ENCODE results near the gene GNG2. TPM values are rescaled to one million over a fixed set of nuclear protein-coding genes. Genes with fewer than 3 reads are reported as not detected.
A peak's percentile ranks its signal among the peaks of the same experiment; 100 is the strongest.

The GNG2 gene
- total and polyA plus RNA-seq, 2 experiments from 2014 or later = 9.9 to 14.8 TPM

- no peak for TF ChIP-seq CTCF (conservative IDR thresholded peaks at IDR 0.05; ENCODE audit: low read depth in 2 of 2)
- no peak for TF ChIP-seq STAT1 (IDR thresholded peaks at IDR 0.05; ENCODE audit: unreplicated experiment)
- TF ChIP-seq ETS1 (IDR thresholded peaks at IDR 0.05) = no peak
- no peak for TF ChIP-seq POLR2AphosphoS5 (IDR thresholded peaks at IDR 0.05; ENCODE audit: low read depth)
- no peak for TF ChIP-seq REST (IDR thresholded peaks at IDR 0.05; ENCODE audit: unreplicated experiment)
- TF ChIP-seq ZNF114 (CRISPR knock-in tag; IDR thresholded peaks at IDR 0.05) = no peak
Measured at GRCh38 chr14:52000696-52001095, 140.3 kb downstream of the GNG2 start (continued).

GRCh38 chr14:52002542-52002941, 142.1 kb downstream of the GNG2 start:
- no peaks in the 10 kb centered on the region for H3K27me3 ChIP-seq (ENCODE audit: insufficient read depth)
- peaks cover 60% of the 10 kb centered on the region for H3K36me3 ChIP-seq (ENCODE audit: insufficient read depth)
- Mint-ChIP-seq H3K27me3 (ENCODE audit: insufficient read depth, low read depth, poor library complexity) (peaks cover 3% of the 10 kb centered on the region), H3K4me1 (peaks cover 7% of the 10 kb centered on the region; the same call in 2 of the 3 replicates), H3K4me3 (no peak overlapping the region), H3K36me3 (ENCODE audit: low read depth) (peaks cover 83% of the 10 kb centered on the region), H3K9me3 (no peaks in the 10 kb centered on the region), H3K27ac (no peak overlapping the region)
- DNase-seq (ENCODE audit: low spot score) (peak; percentile 24), ATAC-seq (peak; percentile 71)
- no peak overlapping the region for H2AFZ ChIP-seq
- H3K27ac ChIP-seq (ENCODE audit: low read depth) = no peak overlapping the region
- H3K4me3 ChIP-seq = no peak overlapping the region
- peaks cover 19% of the 10 kb centered on the region for H3K4me1 ChIP-seq (ENCODE audit: insufficient read depth)
- no peaks in the 10 kb centered on the region; the same call in 1 of the 2 replicates for H4K20me1 ChIP-seq (replicated peaks; ENCODE audit: insufficient read depth)
- H3K9me2 ChIP-seq (ENCODE audit: insufficient read depth) = no peaks in the 10 kb centered on the region
- no peaks in the 10 kb centered on the region for H3F3A ChIP-seq (replicated peaks; ENCODE audit: low read depth)
- H3K4me2 ChIP-seq = no peak overlapping the region
- peaks cover 16% of the 10 kb centered on the region for H3K79me2 ChIP-seq (replicated peaks; ENCODE audit: insufficient read depth)
- no peak for TF ChIP-seq EZH2phosphoT487 (IDR thresholded peaks at IDR 0.05; ENCODE audit: unreplicated experiment)
- TF ChIP-seq EZH2 (IDR thresholded peaks at IDR 0.05; ENCODE audit: low read depth, unreplicated experiment) = no peak
- TF ChIP-seq ETS1 (IDR thresholded peaks at IDR 0.05) = no peak
- TF ChIP-seq STAT1 (IDR thresholded peaks at IDR 0.05; ENCODE audit: unreplicated experiment) = no peak
- no peak for TF ChIP-seq ZNF114 (CRISPR knock-in tag; IDR thresholded peaks at IDR 0.05)
- no peak for TF ChIP-seq POLR2AphosphoS5 (IDR thresholded peaks at IDR 0.05; ENCODE audit: low read depth)
- no peak for TF ChIP-seq REST (IDR thresholded peaks at IDR 0.05; ENCODE audit: unreplicated experiment)
- TF ChIP-seq ZNF331 (CRISPR knock-in tag; IDR thresholded peaks at IDR 0.05; ENCODE audit: low read depth) = no peak
- no peak for TF ChIP-seq NANOG (IDR thresholded peaks at IDR 0.05; ENCODE audit: borderline replicate concordance)
- no peak for TF ChIP-seq JUNB (IDR thresholded peaks at IDR 0.05; ENCODE audit: unreplicated experiment)
- no peak for TF ChIP-seq CREB1 (CRISPR knock-in tag; IDR thresholded peaks at IDR 0.05; ENCODE audit: low read depth)
- TF ChIP-seq CTCF (conservative IDR thresholded peaks at IDR 0.05; ENCODE audit: low read depth in 2 of 2) = no peak
